Panc1 (cell line): ENCODE data around the gene FAM114A2. TPM values are rescaled to one million over a fixed set of nuclear protein-coding genes. Genes with fewer than 3 reads are reported as not detected.
A peak's percentile ranks its signal among the peaks of the same experiment; 100 is the strongest.

Experiments
- ATAC-seq: fragments of 200-7000 bp; cut with Tn5 transposase; 2 replicates; pipeline ENCODE4 v1.9.1; 2020; ENCODE audit warnings: mild to moderate bottlenecking, moderate library complexity
- BruUV-seq: library from RNA; stranded (reverse); fragments of 400-500 nt; replicated peaks from 2 replicates; lab custom pipeline; 2021; lab: Mats Ljungman, UMichigan
- CTCF ChIA-PET: fragments of 300-600 bp; sonication (Branson Sonifier 250); formaldehyde crosslinking; loops from one replicate; lab custom pipeline; 2022; ENCODE audit warnings: antibody characterized with exemption; lab: Charles Lee
- POLR2A ChIA-PET: fragments of 300-600 bp; sonication (Branson Sonifier 250); formaldehyde crosslinking; loops from one replicate; lab custom pipeline; 2022; ENCODE audit warnings: antibody characterized with exemption; lab: Charles Lee
- DNase-seq: peaks from one replicate; pipeline ENCODE4 v3.0.0-alpha.2; 2010; ENCODE audit warnings: low read depth, low spot score
- H3K27ac ChIP-seq: 2 replicates; pipeline ENCODE4 v1.5.1; 2011; ENCODE audit warnings: mild to moderate bottlenecking, low read length, inconsistent platforms
- H3K27me3 ChIP-seq: fragments of 200-500 bp; sonication (Bioruptor generic); 2 replicates; pipeline ENCODE4 v1.6.0; 2014; ENCODE audit warnings: low read length, inconsistent platforms; ENCODE audit not compliant: control insufficient read depth, insufficient read depth
- H3K36me3 ChIP-seq: fragments of 200-500 bp; sonication (Bioruptor generic); 2 replicates; pipeline ENCODE4 v1.5.1; 2014; ENCODE audit warnings: inconsistent platforms, mild to moderate bottlenecking, low read length, moderate library complexity; ENCODE audit not compliant: control insufficient read depth, insufficient read depth
- H3K4me1 ChIP-seq: 2 replicates; pipeline ENCODE4 v1.5.1; 2011; ENCODE audit warnings: inconsistent platforms, mild to moderate bottlenecking, low read length, moderate library complexity; ENCODE audit not compliant: control insufficient read depth, insufficient read depth
- H3K4me3 ChIP-seq, 2 experiments: 2 replicates each; pipeline ENCODE4 v1.5.1; 2011 to 2012; ENCODE audit warnings: low read depth in 2 of 2, low read length in 2 of 2, mild to moderate bottlenecking in 2 of 2, inconsistent platforms in 1 of 2, moderate library complexity in 1 of 2
- H3K9me3 ChIP-seq: fragments of 200-500 bp; sonication (Bioruptor generic); 2 replicates; pipeline ENCODE4 v1.5.1; 2014; ENCODE audit warnings: low read depth, mild to moderate bottlenecking, inconsistent platforms, low read length, moderate library complexity; ENCODE audit not compliant: control insufficient read depth, insufficient read depth
- POLR2AphosphoS5 ChIP-seq: IDR thresholded peaks from 2 replicates; pipeline ENCODE4 v1.6.1; 2012; ENCODE audit warnings: mild to moderate bottlenecking, low read depth, low read length, moderate library complexity
- REST ChIP-seq, 2 experiments: IDR thresholded peaks; 2 replicates each; pipeline ENCODE4 v1.6.1; 2011 to 2012; ENCODE audit warnings: low read depth in 2 of 2, control low read depth in 1 of 2, low read length in 1 of 2, mild to moderate bottlenecking in 1 of 2, moderate library complexity in 1 of 2; ENCODE audit not compliant: insufficient read depth in 1 of 2
- SIN3A ChIP-seq: IDR thresholded peaks from 2 replicates; pipeline ENCODE4 v1.6.1; 2012; ENCODE audit warnings: low read depth, mild to moderate bottlenecking, low read length, moderate library complexity, borderline replicate concordance; ENCODE audit not compliant: insufficient read depth
- TCF7L2 ChIP-seq: IDR thresholded peaks from 2 replicates; pipeline ENCODE4 v1.6.1; 2011; ENCODE audit warnings: mild to moderate bottlenecking, low read depth, low read length, inconsistent platforms
- in situ Hi-C: cut with HindIII; loops from 2 replicates; pipeline ENCODE4 v1.10.0; 2016; ENCODE audit warnings: low sequenced_read_pairs, low pct_unique_long_range_greater_than_20kb
- intact Hi-C: fragments of 100-400 bp; cut with micrococcal nuclease; formaldehyde crosslinking; loops from one replicate; pipeline ENCODE4 v1.10.0; 2022; ENCODE audit not compliant: unreplicated experiment
- total RNA-seq: library from RNA; stranded (reverse); gene quantifications from one replicate; pipeline ENCODE4 v1.2.1, GENCODE V29; 2021; ENCODE audit not compliant: unreplicated experiment
- TF ChIP-seq, protein P1 (sequence below): fragments of 450-650 bp; IDR thresholded peaks from 2 replicates; pipeline ENCODE4 v1.5.1; 2017; ENCODE audit warnings: mild to moderate bottlenecking

The FAM114A2 gene
- total RNA-seq, 1 experiment from 2014 or later, result 20.7 TPM

DNA sequence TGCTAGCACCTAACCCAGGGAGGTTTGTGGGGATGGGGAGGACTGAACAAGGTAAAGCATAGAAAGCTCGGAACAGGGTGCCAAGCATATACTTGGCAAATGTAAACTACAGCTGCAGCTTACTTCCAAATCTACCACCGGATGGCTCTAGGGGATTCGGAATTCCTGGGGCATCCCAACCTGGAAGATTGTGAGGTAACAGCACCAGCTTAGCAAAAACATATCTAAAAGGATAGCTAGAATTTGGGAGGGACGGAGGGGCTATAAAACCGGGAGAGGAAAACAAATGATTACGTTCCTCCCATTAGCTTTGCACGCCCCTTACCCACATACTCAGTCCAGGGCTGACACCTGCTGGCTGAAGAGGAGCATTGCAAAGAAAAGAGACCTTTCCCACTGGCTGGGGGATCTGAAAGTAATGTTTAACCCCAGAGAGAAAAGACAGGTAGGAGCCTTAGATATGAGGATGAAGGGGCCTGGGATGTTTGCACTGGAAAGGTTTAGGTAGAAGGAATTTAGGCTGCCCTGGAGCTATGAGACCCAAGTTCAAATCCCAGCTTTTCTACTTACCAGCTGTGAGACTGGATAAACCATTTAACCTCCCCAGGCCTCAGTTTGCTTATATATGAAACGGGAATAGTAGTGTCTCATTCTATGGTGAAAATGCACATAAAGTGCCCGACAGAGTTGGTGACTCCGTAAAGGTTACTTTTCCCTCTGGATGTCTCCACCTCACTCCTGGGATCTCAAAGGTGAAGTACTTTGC is 73.6 kb downstream of the FAM114A2 start:
- Histone ChIP-seq H3K4me3 (peak overlapping the region in 1 of 2 experiments; percentile 29; a peak in 2 of 4 replicates), H3K9me3 (no peaks in the 10 kb centered on the region), H3K27ac (no peak overlapping the region), H3K27me3 (peaks cover 6% of the 10 kb centered on the region), H3K4me1 (no peaks in the 10 kb centered on the region), H3K36me3 (no peaks in the 10 kb centered on the region)
- intact Hi-C loops, result loop anchor here (1.0 kb wide), 2 partner anchors 469 to 1433 kb away; no protein-coding TSS in a partner anchor
- ChIA-PET POLR2A (interaction anchor here (0.6 kb wide), 1 partner anchor 9 kb away, joined by 3 read pairs; no protein-coding TSS in a partner anchor), CTCF (interaction anchor here (0.5 to 2.5 kb wide), 7 partner anchors 12 to 1493 kb away, joined by 3 to 11 read pairs (median 4); no protein-coding TSS in a partner anchor)
- no TSS peak for BruUV-seq
- ATAC-seq (peak; percentile 87), DNase-seq (peak; percentile 45)
- in situ Hi-C loops, result no loop called here
- TF ChIP-seq SIN3A, result no peak
- TF ChIP-seq, protein P1, sequence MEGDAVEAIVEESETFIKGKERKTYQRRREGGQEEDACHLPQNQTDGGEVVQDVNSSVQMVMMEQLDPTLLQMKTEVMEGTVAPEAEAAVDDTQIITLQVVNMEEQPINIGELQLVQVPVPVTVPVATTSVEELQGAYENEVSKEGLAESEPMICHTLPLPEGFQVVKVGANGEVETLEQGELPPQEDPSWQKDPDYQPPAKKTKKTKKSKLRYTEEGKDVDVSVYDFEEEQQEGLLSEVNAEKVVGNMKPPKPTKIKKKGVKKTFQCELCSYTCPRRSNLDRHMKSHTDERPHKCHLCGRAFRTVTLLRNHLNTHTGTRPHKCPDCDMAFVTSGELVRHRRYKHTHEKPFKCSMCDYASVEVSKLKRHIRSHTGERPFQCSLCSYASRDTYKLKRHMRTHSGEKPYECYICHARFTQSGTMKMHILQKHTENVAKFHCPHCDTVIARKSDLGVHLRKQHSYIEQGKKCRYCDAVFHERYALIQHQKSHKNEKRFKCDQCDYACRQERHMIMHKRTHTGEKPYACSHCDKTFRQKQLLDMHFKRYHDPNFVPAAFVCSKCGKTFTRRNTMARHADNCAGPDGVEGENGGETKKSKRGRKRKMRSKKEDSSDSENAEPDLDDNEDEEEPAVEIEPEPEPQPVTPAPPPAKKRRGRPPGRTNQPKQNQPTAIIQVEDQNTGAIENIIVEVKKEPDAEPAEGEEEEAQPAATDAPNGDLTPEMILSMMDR, result peak; percentile 92
- TF ChIP-seq POLR2AphosphoS5, result no peak
- no peak for TF ChIP-seq REST (IDR thresholded peaks at IDR 0.05; ENCODE audit: insufficient read depth in 1 of 2, low read depth in 2 of 2, low read length in 1 of 2)
- no peak for TF ChIP-seq TCF7L2

DNA sequence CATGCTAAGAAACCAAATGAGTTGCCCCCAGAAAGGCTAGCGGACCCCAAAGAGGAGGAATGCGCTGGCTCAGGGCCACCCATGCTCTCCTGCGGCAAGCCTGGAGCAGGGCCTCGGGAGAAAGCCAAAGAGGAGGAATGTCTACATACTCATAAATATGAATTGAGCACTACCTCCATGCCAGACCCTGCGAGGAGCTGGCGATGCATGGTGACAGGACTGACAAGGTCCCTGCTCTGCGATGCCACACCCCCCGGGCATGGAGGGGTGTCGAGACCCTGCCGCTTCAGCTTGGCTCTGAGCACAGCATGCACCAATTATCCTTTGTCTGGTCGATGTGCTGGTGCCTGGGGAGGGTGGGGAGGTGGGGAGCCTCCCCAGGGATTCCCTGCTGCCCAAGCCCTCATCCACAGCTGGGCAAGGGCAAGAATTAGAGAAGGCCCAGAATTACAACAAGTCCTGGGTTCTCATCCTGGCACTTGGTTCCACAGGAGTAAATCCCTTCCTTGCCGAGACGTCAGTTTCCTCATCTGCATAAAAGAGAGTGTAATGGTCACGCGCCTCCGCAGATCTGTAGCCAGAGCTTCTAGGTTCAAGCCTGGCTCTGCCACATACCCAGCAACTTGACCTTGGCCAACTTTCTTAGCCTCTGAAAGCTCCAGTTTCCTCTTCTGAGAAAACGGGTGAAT is 74.4 kb downstream of the FAM114A2 start:
- Histone ChIP-seq H3K4me1 (no peaks in the 10 kb centered on the region; the same call in 1 of the 2 replicates), H3K4me3 (no peak overlapping the region; a peak in 1 of 4 replicates), H3K9me3 (no peaks in the 10 kb centered on the region), H3K27ac (no peak overlapping the region), H3K36me3 (no peaks in the 10 kb centered on the region), H3K27me3 (peaks cover 3% of the 10 kb centered on the region; the same call in 1 of the 2 replicates)
- intact Hi-C loops, result no loop called here
- TF ChIP-seq, protein P1, result no peak
- TF ChIP-seq REST (IDR thresholded peaks at IDR 0.05; ENCODE audit: insufficient read depth in 1 of 2, low read depth in 2 of 2, low read length in 1 of 2), result no peak
- no peak for TF ChIP-seq TCF7L2
- TF ChIP-seq POLR2AphosphoS5, result no peak
- no peak for TF ChIP-seq SIN3A
- no TSS peak for BruUV-seq
- peak; percentile 56 for ATAC-seq
- POLR2A ChIA-PET, result interaction anchor here (0.6 to 0.7 kb wide), 2 partner anchors 10 to 1436 kb away, joined by 3 to 13 read pairs; no protein-coding TSS in a partner anchor
- in situ Hi-C loops, result no loop called here
- CTCF ChIA-PET, result interaction anchor here (0.5 to 2.5 kb wide), 7 partner anchors 13 to 1492 kb away, joined by 3 to 11 read pairs (median 5); no protein-coding TSS in a partner anchor
- DNase-seq, result no peak
